Measurements from ENCODE around the gene GGT5.

GGT5 gene

DNA sequence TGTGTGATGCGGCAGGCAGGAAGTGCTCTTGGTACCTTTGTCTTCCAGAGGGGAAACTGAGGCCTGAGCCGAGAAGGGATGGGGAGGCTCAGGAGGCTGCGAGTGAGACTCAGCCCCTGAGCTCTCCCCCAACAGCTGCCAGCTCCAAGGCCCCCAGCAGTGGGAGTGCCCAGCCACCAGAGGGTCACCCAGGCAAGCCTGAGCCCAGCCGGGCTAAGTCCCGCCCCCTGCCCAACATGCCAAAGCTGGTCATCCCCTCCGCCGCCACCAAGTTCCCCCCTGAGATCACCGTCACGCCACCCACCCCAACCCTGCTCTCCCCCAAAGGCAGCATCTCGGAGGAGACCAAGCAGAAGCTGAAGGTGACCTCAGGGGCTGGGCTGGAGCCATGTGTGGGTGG, 67.4 kb downstream of the GGT5 start:
- no peak overlapping the region for H3K4me3 ChIP-seq (ENCODE audit: low read length)
- no peak overlapping the region for H3K9ac ChIP-seq (ENCODE audit: low read length)
- H2AFZ ChIP-seq (ENCODE audit: low read depth, low read length): no peak overlapping the region
- H3K79me2 ChIP-seq (ENCODE audit: low read length): no peaks in the 10 kb centered on the region
- peaks cover 8% of the 10 kb centered on the region; the same call in 1 of the 2 replicates for H3K4me1 ChIP-seq (ENCODE audit: low read length)
- no peak overlapping the region for H3K4me2 ChIP-seq (ENCODE audit: low read length)
- H3K27ac ChIP-seq (ENCODE audit: low read length): no peak overlapping the region
- H3K9me3 ChIP-seq (ENCODE audit: insufficient read depth, low read length): no peaks in the 10 kb centered on the region
- no peaks in the 10 kb centered on the region for H4K20me1 ChIP-seq (ENCODE audit: insufficient read depth, low read length)
- no peaks in the 10 kb centered on the region for H3K27me3 ChIP-seq (ENCODE audit: low read depth, low read length)
- peaks cover 7% of the 10 kb centered on the region for H3K36me3 ChIP-seq (replicated peaks; ENCODE audit: low read depth, low read length)
- no peak for TF ChIP-seq EZH2phosphoT487 (IDR thresholded peaks at IDR 0.05; ENCODE audit: low read depth)
- TF ChIP-seq, protein P1, sequence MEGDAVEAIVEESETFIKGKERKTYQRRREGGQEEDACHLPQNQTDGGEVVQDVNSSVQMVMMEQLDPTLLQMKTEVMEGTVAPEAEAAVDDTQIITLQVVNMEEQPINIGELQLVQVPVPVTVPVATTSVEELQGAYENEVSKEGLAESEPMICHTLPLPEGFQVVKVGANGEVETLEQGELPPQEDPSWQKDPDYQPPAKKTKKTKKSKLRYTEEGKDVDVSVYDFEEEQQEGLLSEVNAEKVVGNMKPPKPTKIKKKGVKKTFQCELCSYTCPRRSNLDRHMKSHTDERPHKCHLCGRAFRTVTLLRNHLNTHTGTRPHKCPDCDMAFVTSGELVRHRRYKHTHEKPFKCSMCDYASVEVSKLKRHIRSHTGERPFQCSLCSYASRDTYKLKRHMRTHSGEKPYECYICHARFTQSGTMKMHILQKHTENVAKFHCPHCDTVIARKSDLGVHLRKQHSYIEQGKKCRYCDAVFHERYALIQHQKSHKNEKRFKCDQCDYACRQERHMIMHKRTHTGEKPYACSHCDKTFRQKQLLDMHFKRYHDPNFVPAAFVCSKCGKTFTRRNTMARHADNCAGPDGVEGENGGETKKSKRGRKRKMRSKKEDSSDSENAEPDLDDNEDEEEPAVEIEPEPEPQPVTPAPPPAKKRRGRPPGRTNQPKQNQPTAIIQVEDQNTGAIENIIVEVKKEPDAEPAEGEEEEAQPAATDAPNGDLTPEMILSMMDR (IDR thresholded peaks at IDR 0.05; ENCODE audit: low read depth, low read length): no peak

DNA sequence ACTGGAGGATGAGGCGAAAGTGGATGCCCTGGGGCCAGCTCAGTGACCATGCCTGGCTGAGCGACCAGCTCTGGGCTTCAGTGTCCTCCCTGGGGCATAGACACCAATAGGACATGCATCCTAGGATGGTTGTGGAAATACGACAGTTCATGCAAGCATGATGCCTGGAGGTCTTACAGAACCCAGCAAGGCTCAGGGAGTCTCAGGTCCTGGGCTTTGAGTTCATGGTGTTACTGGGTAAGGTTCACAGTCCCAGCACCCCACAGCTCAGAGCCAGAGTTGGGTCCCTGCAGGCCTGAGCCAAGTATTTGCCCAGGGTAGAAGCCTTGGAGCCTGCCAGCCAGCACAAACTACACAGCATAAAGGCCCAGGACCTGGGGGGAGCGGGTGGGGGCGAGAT, 67.8 kb downstream of the GGT5 start:
- TF ChIP-seq, protein P1 (IDR thresholded peaks at IDR 0.05; ENCODE audit: low read depth, low read length): no peak
- no peak for TF ChIP-seq EZH2phosphoT487 (IDR thresholded peaks at IDR 0.05; ENCODE audit: low read depth)
- Histone ChIP-seq H3K4me3 (ENCODE audit: low read length) (no peak overlapping the region), H2AFZ (ENCODE audit: low read depth, low read length) (no peak overlapping the region), H3K27ac (ENCODE audit: low read length) (no peak overlapping the region), H3K36me3 (replicated peaks; ENCODE audit: low read depth, low read length) (peaks cover 12% of the 10 kb centered on the region), H3K4me1 (ENCODE audit: low read length) (peaks cover 8% of the 10 kb centered on the region; the same call in 1 of the 2 replicates), H4K20me1 (ENCODE audit: insufficient read depth, low read length) (no peaks in the 10 kb centered on the region), H3K79me2 (ENCODE audit: low read length) (no peaks in the 10 kb centered on the region), H3K27me3 (ENCODE audit: low read depth, low read length) (no peaks in the 10 kb centered on the region), H3K4me2 (ENCODE audit: low read length) (no peak overlapping the region), H3K9ac (ENCODE audit: low read length) (no peak overlapping the region), H3K9me3 (ENCODE audit: insufficient read depth, low read length) (no peaks in the 10 kb centered on the region)

DNA sequence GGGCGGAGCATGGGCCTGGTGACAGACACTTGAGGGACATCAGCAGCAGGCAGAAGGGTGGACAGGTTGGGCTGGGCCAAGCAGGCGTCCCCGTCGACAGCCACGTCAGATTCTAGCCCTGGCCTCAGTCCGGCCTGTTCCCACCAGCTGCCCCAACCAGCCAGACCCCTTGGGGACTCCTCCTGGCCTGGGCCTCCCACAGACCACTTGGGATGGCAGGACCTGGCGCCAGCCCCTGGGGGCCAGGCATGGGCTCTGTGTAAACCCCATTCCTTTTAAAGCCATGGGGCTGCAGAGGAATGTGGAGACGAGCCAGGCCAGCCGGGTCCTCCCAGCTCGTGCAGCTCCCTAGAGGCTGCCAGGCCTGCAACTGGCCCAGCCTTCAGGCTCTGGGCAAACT, 68.3 kb downstream of the GGT5 start:
- Histone ChIP-seq H3K4me3 (ENCODE audit: low read length) (no peak overlapping the region), H3K4me2 (ENCODE audit: low read length) (no peak overlapping the region), H4K20me1 (ENCODE audit: insufficient read depth, low read length) (no peaks in the 10 kb centered on the region), H3K9me3 (ENCODE audit: insufficient read depth, low read length) (no peaks in the 10 kb centered on the region), H2AFZ (ENCODE audit: low read depth, low read length) (no peak overlapping the region), H3K27me3 (ENCODE audit: low read depth, low read length) (no peaks in the 10 kb centered on the region), H3K9ac (ENCODE audit: low read length) (no peak overlapping the region), H3K36me3 (replicated peaks; ENCODE audit: low read depth, low read length) (peaks cover 16% of the 10 kb centered on the region), H3K27ac (ENCODE audit: low read length) (no peak overlapping the region), H3K4me1 (ENCODE audit: low read length) (peaks cover 8% of the 10 kb centered on the region; the same call in 1 of the 2 replicates), H3K79me2 (ENCODE audit: low read length) (no peaks in the 10 kb centered on the region)
- TF ChIP-seq EZH2phosphoT487 (IDR thresholded peaks at IDR 0.05; ENCODE audit: low read depth): no peak
- TF ChIP-seq, protein P1 (IDR thresholded peaks at IDR 0.05; ENCODE audit: low read depth, low read length): no peak

DNA sequence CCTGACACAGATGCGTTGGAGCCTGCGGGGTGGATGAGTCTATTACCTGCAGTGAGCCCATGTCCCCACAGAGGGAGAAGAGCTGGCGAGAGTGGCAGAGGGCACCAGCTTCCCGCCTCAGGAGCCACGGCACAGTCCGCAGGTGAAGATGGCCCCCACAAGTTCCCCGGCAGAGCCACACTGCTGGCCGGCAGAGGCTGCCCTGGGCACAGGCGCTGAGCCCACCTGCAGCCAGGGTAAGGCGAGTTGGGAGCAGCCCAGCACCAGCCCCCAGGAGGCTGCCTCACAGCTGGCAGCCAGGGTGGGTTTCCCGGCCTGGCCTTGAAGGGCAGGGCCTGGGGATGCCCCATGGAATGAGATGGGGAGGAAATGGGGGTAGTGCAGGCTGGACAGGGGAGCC, 68.8 kb downstream of the GGT5 start:
- Histone ChIP-seq H3K4me2 (ENCODE audit: low read length) (no peak overlapping the region), H3K27me3 (ENCODE audit: low read depth, low read length) (no peaks in the 10 kb centered on the region), H2AFZ (ENCODE audit: low read depth, low read length) (no peak overlapping the region), H4K20me1 (ENCODE audit: insufficient read depth, low read length) (no peaks in the 10 kb centered on the region), H3K9me3 (ENCODE audit: insufficient read depth, low read length) (no peaks in the 10 kb centered on the region), H3K27ac (ENCODE audit: low read length) (no peak overlapping the region), H3K36me3 (replicated peaks; ENCODE audit: low read depth, low read length) (peaks cover 17% of the 10 kb centered on the region), H3K4me3 (ENCODE audit: low read length) (no peak overlapping the region), H3K79me2 (ENCODE audit: low read length) (no peaks in the 10 kb centered on the region), H3K4me1 (ENCODE audit: low read length) (peaks cover 8% of the 10 kb centered on the region; the same call in 1 of the 2 replicates), H3K9ac (ENCODE audit: low read length) (no peak overlapping the region)
- no peak for TF ChIP-seq EZH2phosphoT487 (IDR thresholded peaks at IDR 0.05; ENCODE audit: low read depth)
- TF ChIP-seq, protein P1 (IDR thresholded peaks at IDR 0.05; ENCODE audit: low read depth, low read length): no peak

Measured in OCI-LY3 (cell line).